Calu3 (cell line): ENCODE measurements around the gene HCN1. TPM values are rescaled to one million over a fixed set of nuclear protein-coding genes. Genes with fewer than 3 reads are reported as not detected.

ENCODE experiments used
- BruUV-seq: library from RNA; stranded (reverse); fragments of 400-500 nt; replicated peaks from 2 replicates; lab custom pipeline; 2021; lab: Mats Ljungman, UMichigan
- CTCF ChIA-PET: fragments of 300-600 bp; sonication (Branson Sonifier 250); formaldehyde crosslinking; loops from one replicate; lab custom pipeline; 2022; ENCODE audit warnings: antibody characterized with exemption; lab: Charles Lee
- DNase-seq: peaks from one replicate; pipeline ENCODE4 v3.0.0; 2022
- H3K27ac Mint-ChIP-seq: one replicate; pipeline ENCODE4 v1.8.0; 2022; ENCODE audit warnings: mixed read lengths; ENCODE audit not compliant: unreplicated experiment
- H3K27me3 Mint-ChIP-seq: one replicate; pipeline ENCODE4 v1.8.0; 2022; ENCODE audit warnings: mixed read lengths; ENCODE audit not compliant: unreplicated experiment
- H3K36me3 Mint-ChIP-seq: one replicate; pipeline ENCODE4 v1.8.0; 2022; ENCODE audit warnings: mild to moderate bottlenecking, moderate library complexity, mixed read lengths; ENCODE audit not compliant: insufficient read depth, unreplicated experiment
- H3K4me1 Mint-ChIP-seq: one replicate; pipeline ENCODE4 v1.8.0; 2022; ENCODE audit warnings: mild to moderate bottlenecking, low read depth, mixed read lengths; ENCODE audit not compliant: unreplicated experiment
- H3K4me3 Mint-ChIP-seq: one replicate; pipeline ENCODE4 v1.8.0; 2022; ENCODE audit warnings: mild to moderate bottlenecking, low read depth, moderate library complexity, mixed read lengths; ENCODE audit not compliant: unreplicated experiment
- H3K9me3 Mint-ChIP-seq: one replicate; pipeline ENCODE4 v1.8.0; 2022; ENCODE audit warnings: low read depth, mixed read lengths; ENCODE audit not compliant: unreplicated experiment
- intact Hi-C: fragments of 100-400 bp; cut with micrococcal nuclease; formaldehyde crosslinking; loops from one replicate; pipeline ENCODE4 v1.10.0; 2022; ENCODE audit not compliant: unreplicated experiment
- total RNA-seq: library from RNA; stranded (reverse); gene quantifications from 2 replicates; pipeline ENCODE4 v1.2.3, GENCODE V29; 2022
- TF ChIP-seq, protein P1 (sequence below): fragments of 200-600 bp; IDR thresholded peaks from one replicate; pipeline ENCODE4 v1.8.0; 2022; ENCODE audit warnings: antibody characterized with exemption; ENCODE audit not compliant: unreplicated experiment

The HCN1 gene
- total RNA-seq, 1 experiment from 2014 or later, result not detected

DNA sequence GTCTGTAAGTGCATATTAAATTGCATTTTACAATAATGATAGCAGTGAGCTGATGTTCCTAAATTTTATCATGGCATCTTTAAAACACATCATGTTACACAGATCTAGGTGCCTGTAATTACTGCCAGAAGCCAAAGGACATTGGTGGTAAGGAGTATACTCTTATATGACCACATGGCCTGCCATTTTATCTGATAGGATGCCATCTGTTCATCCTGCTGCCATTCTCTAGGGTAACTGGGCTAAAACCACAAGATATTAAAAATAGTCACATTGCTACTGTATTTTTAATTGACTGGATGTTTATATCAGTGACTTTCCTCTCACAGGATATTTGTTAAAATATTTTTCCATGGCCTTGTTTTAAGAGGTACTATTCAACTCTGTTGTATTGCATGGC lies 53.1 kb downstream of the HCN1 start:
- CTCF ChIA-PET, result no interaction called here
- Mint-ChIP-seq H3K27ac (no peak overlapping the region), H3K4me1 (no peaks in the 10 kb centered on the region), H3K9me3 (peaks cover 7% of the 10 kb centered on the region), H3K4me3 (no peak overlapping the region), H3K27me3 (no peaks in the 10 kb centered on the region), H3K36me3 (no peaks in the 10 kb centered on the region)
- no peak for DNase-seq
- intact Hi-C loops, result no loop called here
- TF ChIP-seq, protein P1, sequence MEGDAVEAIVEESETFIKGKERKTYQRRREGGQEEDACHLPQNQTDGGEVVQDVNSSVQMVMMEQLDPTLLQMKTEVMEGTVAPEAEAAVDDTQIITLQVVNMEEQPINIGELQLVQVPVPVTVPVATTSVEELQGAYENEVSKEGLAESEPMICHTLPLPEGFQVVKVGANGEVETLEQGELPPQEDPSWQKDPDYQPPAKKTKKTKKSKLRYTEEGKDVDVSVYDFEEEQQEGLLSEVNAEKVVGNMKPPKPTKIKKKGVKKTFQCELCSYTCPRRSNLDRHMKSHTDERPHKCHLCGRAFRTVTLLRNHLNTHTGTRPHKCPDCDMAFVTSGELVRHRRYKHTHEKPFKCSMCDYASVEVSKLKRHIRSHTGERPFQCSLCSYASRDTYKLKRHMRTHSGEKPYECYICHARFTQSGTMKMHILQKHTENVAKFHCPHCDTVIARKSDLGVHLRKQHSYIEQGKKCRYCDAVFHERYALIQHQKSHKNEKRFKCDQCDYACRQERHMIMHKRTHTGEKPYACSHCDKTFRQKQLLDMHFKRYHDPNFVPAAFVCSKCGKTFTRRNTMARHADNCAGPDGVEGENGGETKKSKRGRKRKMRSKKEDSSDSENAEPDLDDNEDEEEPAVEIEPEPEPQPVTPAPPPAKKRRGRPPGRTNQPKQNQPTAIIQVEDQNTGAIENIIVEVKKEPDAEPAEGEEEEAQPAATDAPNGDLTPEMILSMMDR, result no peak
- BruUV-seq, result no TSS peak

GRCh38 chr5:45642370-45642769 lies 53.8 kb downstream of the HCN1 start:
- CTCF ChIA-PET, result no interaction called here
- H3K4me1 Mint-ChIP-seq, result no peaks in the 10 kb centered on the region
- intact Hi-C loops, result no loop called here
- no peaks in the 10 kb centered on the region for H3K36me3 Mint-ChIP-seq
- no peak for DNase-seq
- no peak overlapping the region for H3K27ac Mint-ChIP-seq
- TF ChIP-seq, protein P1, result no peak
- BruUV-seq, result no TSS peak
- H3K4me3 Mint-ChIP-seq, result no peak overlapping the region
- H3K27me3 Mint-ChIP-seq, result no peaks in the 10 kb centered on the region
- H3K9me3 Mint-ChIP-seq, result peaks cover 4% of the 10 kb centered on the region

DNA sequence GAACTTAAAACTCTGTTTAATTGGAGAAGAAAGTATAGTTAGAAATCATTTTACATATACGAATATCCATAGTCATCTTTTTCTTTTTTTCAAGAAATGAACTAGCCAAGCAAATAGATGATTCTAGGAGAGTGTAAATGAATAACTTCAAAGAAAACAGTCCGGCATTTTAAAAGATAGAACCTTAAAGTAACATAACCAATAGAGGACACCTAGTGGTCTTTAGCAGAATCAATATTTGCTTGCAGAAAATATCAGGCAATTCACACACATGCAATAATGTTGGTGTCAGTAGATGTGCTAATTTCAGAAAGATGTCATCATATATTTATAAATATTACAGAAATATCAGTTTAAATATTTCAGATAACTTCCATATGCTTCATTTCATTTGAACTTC lies 57.1 kb downstream of the HCN1 start:
- BruUV-seq, result no TSS peak
- Mint-ChIP-seq H3K4me1 (no peaks in the 10 kb centered on the region), H3K27ac (no peak overlapping the region), H3K36me3 (no peaks in the 10 kb centered on the region), H3K9me3 (peaks cover 4% of the 10 kb centered on the region), H3K4me3 (no peak overlapping the region), H3K27me3 (no peaks in the 10 kb centered on the region)
- CTCF ChIA-PET, result no interaction called here
- intact Hi-C loops, result loop anchor here (5.0 kb wide), 1 partner anchor 602 kb away; no protein-coding TSS in a partner anchor
- DNase-seq, result no peak
- TF ChIP-seq, protein P1, result no peak

DNA sequence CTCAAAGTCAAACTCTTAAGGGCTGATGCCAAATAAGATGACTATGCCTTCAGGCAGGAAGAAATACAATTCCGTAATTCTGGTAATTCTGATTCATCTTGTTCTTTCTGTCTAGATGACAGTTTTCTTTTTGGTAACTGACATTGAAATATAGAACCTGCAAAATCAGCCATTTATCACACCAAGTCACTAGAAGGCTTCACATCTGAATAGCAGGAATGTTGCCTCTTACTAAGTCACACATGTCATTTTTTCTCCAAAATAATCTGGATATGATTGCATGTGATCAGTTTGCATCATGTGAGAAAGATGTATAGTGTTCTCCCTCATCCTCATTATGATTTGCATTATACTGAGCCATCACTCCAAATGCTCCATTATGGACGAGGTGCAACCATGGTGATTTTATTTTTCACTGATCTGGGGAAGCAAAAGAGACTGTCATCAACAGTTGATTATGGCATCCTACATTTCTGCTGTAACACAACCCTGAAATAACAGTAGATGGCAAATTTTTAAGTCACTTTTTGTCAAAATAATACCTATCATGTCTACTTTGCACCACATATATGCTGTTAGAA lies 69.0 kb downstream of the HCN1 start:
- intact Hi-C loops, result no loop called here
- TF ChIP-seq, protein P1, result no peak
- no peaks in the 10 kb centered on the region for H3K4me1 Mint-ChIP-seq

More for the DNA sequence above, 69.0 kb downstream of the HCN1 start:
- no peak for DNase-seq
- H3K27ac Mint-ChIP-seq, result no peak overlapping the region
- no peaks in the 10 kb centered on the region for H3K27me3 Mint-ChIP-seq
- H3K9me3 Mint-ChIP-seq, result peaks cover 14% of the 10 kb centered on the region
- no peaks in the 10 kb centered on the region for H3K36me3 Mint-ChIP-seq
- BruUV-seq, result no TSS peak
- no peak overlapping the region for H3K4me3 Mint-ChIP-seq
- CTCF ChIA-PET, result no interaction called here
